WTC11 (cell line): ENCODE measurements around the gene TMBIM6. TPM values are rescaled to one million over a fixed set of nuclear protein-coding genes. Genes with fewer than 3 reads are reported as not detected.
"Not testable (repeated sequence)": the region's sequence is repeated elsewhere in the genome, so short reads cannot be mapped to it uniquely, and the experiment has no call there.

Source experiments
- ATAC-seq: fragments of 200-7000 bp; cut with Tn5 transposase; 2 replicates; pipeline ENCODE4 v1.10.0; 2021; ENCODE audit warnings: mild to moderate bottlenecking, moderate library complexity
- CTCF ChIA-PET: fragments of 300-600 bp; sonication (Branson Sonifier 250); formaldehyde crosslinking; loops from one replicate; lab custom pipeline; 2021; ENCODE audit warnings: antibody characterized with exemption; lab: Charles Lee
- POLR2A ChIA-PET: fragments of 350-600 bp; sonication (Branson Sonifier 250); formaldehyde crosslinking; loops from one replicate; lab custom pipeline; 2021; ENCODE audit warnings: antibody characterized with exemption; lab: Charles Lee
- DNase-seq: peaks from one replicate; pipeline ENCODE4 v3.0.0; 2021; ENCODE audit warnings: low spot score
- H3K27ac Mint-ChIP-seq: 2 replicates; pipeline ENCODE4 v1.8.0; 2021; ENCODE audit warnings: mixed read lengths
- H3K27me3 Mint-ChIP-seq: 2 replicates; pipeline ENCODE4 v1.8.0; 2021; ENCODE audit warnings: low read depth, mild to moderate bottlenecking, moderate library complexity, mixed read lengths
- H3K36me3 Mint-ChIP-seq: 2 replicates; pipeline ENCODE4 v1.8.0; 2021; ENCODE audit warnings: mixed read lengths
- H3K4me1 Mint-ChIP-seq: 2 replicates; pipeline ENCODE4 v1.8.0; 2022; ENCODE audit warnings: mixed read lengths
- H3K4me3 Mint-ChIP-seq: 2 replicates; pipeline ENCODE4 v1.8.0; 2021; ENCODE audit warnings: mild to moderate bottlenecking, moderate library complexity, mixed read lengths
- H3K9me3 Mint-ChIP-seq: 2 replicates; pipeline ENCODE4 v1.8.0; 2021; ENCODE audit warnings: mixed read lengths
- EMX1 ChIP-seq: fragments of 250-450 bp; sonication (Bioruptor Pico); IDR thresholded peaks from 2 replicates; pipeline ENCODE4 v1.8.0; 2021; ENCODE audit warnings: mild to moderate bottlenecking
- ETV6 ChIP-seq: sonication (generic); formaldehyde crosslinking; IDR thresholded peaks from 2 replicates; pipeline ENCODE4 v1.8.1; 2022; ENCODE audit warnings: mild to moderate bottlenecking, missing genetic modification reagents
- GABPB1 ChIP-seq: sonication (generic); formaldehyde crosslinking; IDR thresholded peaks from 2 replicates; pipeline ENCODE4 v1.8.1; 2023; ENCODE audit warnings: mild to moderate bottlenecking, missing genetic modification reagents
- JUN ChIP-seq: sonication (generic); formaldehyde crosslinking; IDR thresholded peaks from 2 replicates; pipeline ENCODE4 v1.8.0; 2023; ENCODE audit warnings: mild to moderate bottlenecking, missing genetic modification reagents
- KAT7 ChIP-seq: sonication (generic); formaldehyde crosslinking; IDR thresholded peaks from 2 replicates; pipeline ENCODE4 v1.8.1; 2023; ENCODE audit warnings: missing genetic modification reagents, mild to moderate bottlenecking, borderline replicate concordance
- NR1H2 ChIP-seq: sonication (generic); formaldehyde crosslinking; IDR thresholded peaks from 2 replicates; pipeline ENCODE4 v1.9.0; 2021; ENCODE audit warnings: mild to moderate bottlenecking, moderate library complexity, missing genetic modification reagents
- NR2C2 ChIP-seq: sonication (generic); formaldehyde crosslinking; IDR thresholded peaks from 2 replicates; pipeline ENCODE4 v1.8.0; 2022; ENCODE audit warnings: mild to moderate bottlenecking, missing genetic modification reagents
- NR3C1 ChIP-seq: sonication (generic); formaldehyde crosslinking; conservative IDR thresholded peaks from 2 replicates; pipeline ENCODE4 v1.8.1; 2023; ENCODE audit warnings: low read depth, mild to moderate bottlenecking, missing genetic modification reagents
- OVOL2 ChIP-seq: fragments of 250-450 bp; sonication (Bioruptor Pico); IDR thresholded peaks from 2 replicates; pipeline ENCODE4 v1.9.0; 2021; ENCODE audit warnings: mild to moderate bottlenecking, borderline replicate concordance
- RELA ChIP-seq: sonication (generic); formaldehyde crosslinking; IDR thresholded peaks from 2 replicates; pipeline ENCODE4 v1.8.1; 2022; ENCODE audit warnings: missing genetic modification reagents, mild to moderate bottlenecking, borderline replicate concordance
- TEAD1 ChIP-seq: sonication (generic); formaldehyde crosslinking; IDR thresholded peaks from 2 replicates; pipeline ENCODE4 v1.8.0; 2022; ENCODE audit warnings: mild to moderate bottlenecking, missing genetic modification reagents
- ZNF263 ChIP-seq: sonication (generic); formaldehyde crosslinking; IDR thresholded peaks from 2 replicates; pipeline ENCODE4 v1.8.1; 2022; ENCODE audit warnings: low read depth, mild to moderate bottlenecking, moderate library complexity, missing genetic modification reagents
- ZNF423 ChIP-seq: fragments of 250-450 bp; sonication (Bioruptor Pico); IDR thresholded peaks from 2 replicates; pipeline ENCODE4 v2.1.2; 2022; ENCODE audit warnings: mild to moderate bottlenecking, moderate library complexity
- total RNA-seq: library from RNA; stranded (reverse); gene quantifications from 3 replicates; pipeline ENCODE4 v1.2.3, GENCODE V29; 2021
- TF ChIP-seq, protein P1 (sequence below): sonication (generic); formaldehyde crosslinking; IDR thresholded peaks from 2 replicates; pipeline ENCODE4 v1.8.1; 2022; ENCODE audit warnings: mild to moderate bottlenecking, moderate library complexity, missing genetic modification reagents
- TF ChIP-seq, protein P2 (sequence below): fragments of 250-450 bp; sonication (Bioruptor Pico); IDR thresholded peaks from 2 replicates; pipeline ENCODE4 v1.9.0; 2021; ENCODE audit warnings: moderate library complexity, mild to moderate bottlenecking, inconsistent platforms, borderline replicate concordance
- TF ChIP-seq, protein P3 (sequence below): sonication (generic); formaldehyde crosslinking; IDR thresholded peaks from 2 replicates; pipeline ENCODE4 v1.8.1; 2023; ENCODE audit warnings: mild to moderate bottlenecking, missing genetic modification reagents
- TF ChIP-seq, protein P4 (sequence below): sonication (generic); formaldehyde crosslinking; IDR thresholded peaks from 2 replicates; pipeline ENCODE4 v1.8.0; 2022; ENCODE audit warnings: missing genetic modification reagents
- TF ChIP-seq, protein P5 (sequence below): sonication (generic); formaldehyde crosslinking; IDR thresholded peaks from 2 replicates; pipeline ENCODE4 v1.8.0; 2022; ENCODE audit warnings: mild to moderate bottlenecking, missing genetic modification reagents

Gene TMBIM6
- total RNA-seq, 1 experiment from 2014 or later: 402 TPM

DNA sequence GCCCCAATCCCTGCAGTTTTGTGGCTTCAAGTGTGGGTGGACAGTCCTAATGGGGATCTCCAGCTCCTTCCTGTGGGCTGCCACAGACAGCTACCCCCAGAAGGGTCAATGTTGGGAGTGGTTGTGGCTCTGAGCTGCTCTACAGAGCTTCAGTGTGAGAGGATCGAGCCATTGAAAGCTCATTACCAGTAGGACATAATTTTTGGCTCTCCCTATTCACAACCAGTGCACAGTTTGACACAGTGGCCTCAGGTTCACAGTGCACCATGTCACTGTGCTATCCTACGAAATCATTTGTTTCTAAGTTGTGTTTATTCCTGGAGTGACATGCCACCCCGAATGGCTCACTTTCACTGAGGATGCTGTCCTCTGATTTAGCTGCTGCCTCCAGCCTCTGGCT is 22.8 kb downstream of the TMBIM6 start (continued):
- TF ChIP-seq RELA (CRISPR knock-in tag) (no peak), OVOL2 (CRISPR knock-in tag) (no peak), ZNF423 (CRISPR knock-in tag) (no peak)

DNA sequence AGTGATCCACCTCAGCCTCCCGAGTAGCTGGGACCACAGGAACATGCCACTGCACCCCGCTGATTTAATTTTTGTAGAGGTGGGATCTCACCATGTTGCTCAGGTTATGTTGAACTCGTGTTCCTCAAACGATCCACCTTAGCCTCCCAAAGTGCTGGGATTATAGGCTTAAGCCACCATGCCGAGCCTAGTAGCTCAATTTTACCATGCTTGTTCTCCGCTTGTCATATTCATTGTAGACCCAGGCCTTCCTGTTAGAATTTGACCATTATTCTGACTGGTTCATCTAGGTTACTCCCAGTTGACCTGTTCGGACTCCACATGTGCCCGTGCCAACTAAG is 24.7 kb downstream of the TMBIM6 start:
- Mint-ChIP-seq H3K4me3 (no peak overlapping the region), H3K27me3 (no peaks in the 10 kb centered on the region), H3K4me1 (peaks cover 7% of the 10 kb centered on the region), H3K36me3 (peaks cover 38% of the 10 kb centered on the region), H3K27ac (peak overlapping the region; percentile 4; the same call in 1 of the 2 replicates), H3K9me3 (no peaks in the 10 kb centered on the region)
- ChIA-PET POLR2A (no interaction called here), CTCF (interaction anchor here (0.8 to 2.2 kb wide), 3 partner anchors 12 to 180 kb away, joined by 3 to 6 read pairs (median 6); partner anchors contain the start of gene TMBIM6)
- no peak for ATAC-seq
- DNase-seq: no peak
- TF ChIP-seq NR3C1 (CRISPR knock-in tag): no peak
- TF ChIP-seq, protein P1, sequence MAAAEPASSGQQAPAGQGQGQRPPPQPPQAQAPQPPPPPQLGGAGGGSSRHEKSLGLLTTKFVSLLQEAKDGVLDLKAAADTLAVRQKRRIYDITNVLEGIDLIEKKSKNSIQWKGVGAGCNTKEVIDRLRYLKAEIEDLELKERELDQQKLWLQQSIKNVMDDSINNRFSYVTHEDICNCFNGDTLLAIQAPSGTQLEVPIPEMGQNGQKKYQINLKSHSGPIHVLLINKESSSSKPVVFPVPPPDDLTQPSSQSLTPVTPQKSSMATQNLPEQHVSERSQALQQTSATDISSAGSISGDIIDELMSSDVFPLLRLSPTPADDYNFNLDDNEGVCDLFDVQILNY (CRISPR knock-in tag): no peak
- TF ChIP-seq TEAD1: no peak

DNA sequence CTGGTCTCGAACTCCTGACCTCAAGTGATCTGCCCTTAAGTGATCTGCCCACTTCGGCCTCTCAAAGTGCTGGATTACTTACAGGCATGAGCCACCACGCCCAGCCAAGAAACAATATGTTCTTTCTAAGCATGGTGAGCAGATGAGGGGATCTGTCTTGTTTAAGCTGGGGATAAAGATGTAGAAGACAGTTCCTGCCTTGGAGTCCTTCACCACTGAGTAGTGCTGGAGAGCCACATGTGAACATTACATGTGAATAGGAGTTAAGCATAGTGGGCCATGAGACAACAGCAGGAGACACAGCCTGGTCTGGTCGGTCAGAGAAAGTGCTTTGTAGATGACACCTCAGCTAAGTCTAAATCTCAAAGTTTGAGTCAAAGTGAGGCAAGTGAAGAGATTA is 26.0 kb downstream of the TMBIM6 start:
- DNase-seq (no peak), ATAC-seq (peak; percentile 51)
- peaks cover 7% of the 10 kb centered on the region for H3K4me1 Mint-ChIP-seq
- no peak overlapping the region for H3K4me3 Mint-ChIP-seq
- peak overlapping the region; percentile 41; the same call in 1 of the 2 replicates for H3K27ac Mint-ChIP-seq
- TF ChIP-seq, protein P2, sequence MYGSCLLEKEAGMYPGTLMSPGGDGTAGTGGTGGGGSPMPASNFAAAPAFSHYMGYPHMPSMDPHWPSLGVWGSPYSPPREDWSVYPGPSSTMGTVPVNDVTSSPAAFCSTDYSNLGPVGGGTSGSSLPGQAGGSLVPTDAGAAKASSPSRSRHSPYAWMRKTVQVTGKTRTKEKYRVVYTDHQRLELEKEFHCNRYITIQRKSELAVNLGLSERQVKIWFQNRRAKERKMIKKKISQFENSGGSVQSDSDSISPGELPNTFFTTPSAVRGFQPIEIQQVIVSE (CRISPR knock-in tag): no peak
- TF ChIP-seq EMX1 (CRISPR knock-in tag): 0 out of 2 replicates have a peak, but pooled peaks have one; percentile 42
- TF ChIP-seq ZNF263 (CRISPR knock-in tag): no peak
- no peak for TF ChIP-seq JUN (CRISPR knock-in tag)
- no peaks in the 10 kb centered on the region for H3K27me3 Mint-ChIP-seq
- no peaks in the 10 kb centered on the region for H3K9me3 Mint-ChIP-seq
- CTCF ChIA-PET: interaction anchor here (0.7 to 1.8 kb wide), 5 partner anchors 11 to 72 kb away, joined by 3 to 10 read pairs (median 5); partner anchors contain the start of gene TMBIM6
- peaks cover 25% of the 10 kb centered on the region for H3K36me3 Mint-ChIP-seq
- POLR2A ChIA-PET: interaction anchor here (0.7 kb wide), 1 partner anchor 1954 kb away, joined by 3 read pairs; no protein-coding TSS in a partner anchor

DNA sequence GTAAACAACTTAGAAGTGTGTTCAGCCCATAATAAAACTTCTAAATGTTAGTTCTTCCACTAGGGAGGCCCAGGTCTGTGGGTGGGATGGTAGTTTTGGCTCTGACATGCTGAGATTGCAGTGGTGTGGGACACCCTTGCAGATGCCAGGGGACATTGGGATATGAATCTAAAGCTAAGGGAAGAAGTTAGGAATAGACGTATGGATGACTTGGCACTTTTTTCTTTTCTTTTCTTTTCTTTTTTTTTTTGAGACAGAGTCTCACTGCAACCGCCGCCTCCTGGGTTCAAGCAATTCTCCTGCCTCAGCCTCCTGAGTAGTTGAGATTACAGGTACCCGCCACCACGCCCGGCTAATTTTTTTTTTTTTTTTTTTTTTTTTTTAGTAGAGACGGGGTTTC is 31.7 kb downstream of the TMBIM6 start:
- ATAC-seq, H3K9me3 Mint-ChIP-seq, DNase-seq, POLR2A ChIA-PET, H3K27me3 Mint-ChIP-seq, H3K4me3 Mint-ChIP-seq, H3K27ac Mint-ChIP-seq, H3K36me3 Mint-ChIP-seq: not testable (repeated sequence)
- peaks cover 13% of the 10 kb centered on the region for H3K4me1 Mint-ChIP-seq
- CTCF ChIA-PET: interaction anchor here (0.7 to 1.6 kb wide), 4 partner anchors 11 to 150 kb away, joined by 3 to 7 read pairs (median 4); partner anchors contain the start of gene PRPF40B

DNA sequence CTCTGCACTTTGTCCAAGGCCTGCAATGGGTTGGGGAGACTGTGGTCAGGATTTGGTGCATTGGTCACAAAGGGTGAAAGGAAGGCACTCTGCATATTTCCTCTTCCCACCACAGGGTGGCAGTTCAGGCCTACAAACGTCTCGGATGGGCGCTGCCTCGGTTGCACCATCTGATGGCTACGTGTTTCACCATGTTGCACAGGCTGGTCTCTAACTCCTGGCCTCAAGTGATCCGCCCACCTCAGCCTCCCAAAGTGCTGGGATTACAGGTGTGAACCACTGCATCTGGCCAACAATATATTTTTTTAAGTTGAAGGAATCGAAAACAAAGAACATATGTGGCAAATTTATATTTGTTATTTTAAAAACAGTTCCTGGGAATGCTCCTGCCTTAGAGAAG is 35.1 kb downstream of the TMBIM6 start:
- ChIA-PET CTCF (interaction anchor here (2.2 to 3.2 kb wide), 3 partner anchors 35 to 191 kb away, joined by 12 to 33 read pairs (median 13); partner anchors contain the start of genes NCKAP5L and TMBIM6), POLR2A (interaction anchor here (0.7 kb wide), 1 partner anchor 28 kb away, joined by 4 read pairs; no protein-coding TSS in a partner anchor)
- H3K9me3 Mint-ChIP-seq: no peaks in the 10 kb centered on the region
- H3K36me3 Mint-ChIP-seq: no peaks in the 10 kb centered on the region
- peaks cover 20% of the 10 kb centered on the region for H3K27me3 Mint-ChIP-seq
- peak; percentile 72 for DNase-seq
- H3K4me1 Mint-ChIP-seq: peaks cover 17% of the 10 kb centered on the region
- no peak overlapping the region for H3K27ac Mint-ChIP-seq
- no peak overlapping the region for H3K4me3 Mint-ChIP-seq
- peak; percentile 89 for ATAC-seq
- TF ChIP-seq NR1H2 (no peak), KAT7 (CRISPR knock-in tag) (no peak), ETV6 (CRISPR knock-in tag) (no peak), GABPB1 (peak; percentile 85), NR2C2 (CRISPR knock-in tag) (no peak)
- TF ChIP-seq, protein P3, sequence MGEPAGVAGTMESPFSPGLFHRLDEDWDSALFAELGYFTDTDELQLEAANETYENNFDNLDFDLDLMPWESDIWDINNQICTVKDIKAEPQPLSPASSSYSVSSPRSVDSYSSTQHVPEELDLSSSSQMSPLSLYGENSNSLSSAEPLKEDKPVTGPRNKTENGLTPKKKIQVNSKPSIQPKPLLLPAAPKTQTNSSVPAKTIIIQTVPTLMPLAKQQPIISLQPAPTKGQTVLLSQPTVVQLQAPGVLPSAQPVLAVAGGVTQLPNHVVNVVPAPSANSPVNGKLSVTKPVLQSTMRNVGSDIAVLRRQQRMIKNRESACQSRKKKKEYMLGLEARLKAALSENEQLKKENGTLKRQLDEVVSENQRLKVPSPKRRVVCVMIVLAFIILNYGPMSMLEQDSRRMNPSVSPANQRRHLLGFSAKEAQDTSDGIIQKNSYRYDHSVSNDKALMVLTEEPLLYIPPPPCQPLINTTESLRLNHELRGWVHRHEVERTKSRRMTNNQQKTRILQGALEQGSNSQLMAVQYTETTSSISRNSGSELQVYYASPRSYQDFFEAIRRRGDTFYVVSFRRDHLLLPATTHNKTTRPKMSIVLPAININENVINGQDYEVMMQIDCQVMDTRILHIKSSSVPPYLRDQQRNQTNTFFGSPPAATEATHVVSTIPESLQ (CRISPR knock-in tag): no peak
- TF ChIP-seq, protein P4, sequence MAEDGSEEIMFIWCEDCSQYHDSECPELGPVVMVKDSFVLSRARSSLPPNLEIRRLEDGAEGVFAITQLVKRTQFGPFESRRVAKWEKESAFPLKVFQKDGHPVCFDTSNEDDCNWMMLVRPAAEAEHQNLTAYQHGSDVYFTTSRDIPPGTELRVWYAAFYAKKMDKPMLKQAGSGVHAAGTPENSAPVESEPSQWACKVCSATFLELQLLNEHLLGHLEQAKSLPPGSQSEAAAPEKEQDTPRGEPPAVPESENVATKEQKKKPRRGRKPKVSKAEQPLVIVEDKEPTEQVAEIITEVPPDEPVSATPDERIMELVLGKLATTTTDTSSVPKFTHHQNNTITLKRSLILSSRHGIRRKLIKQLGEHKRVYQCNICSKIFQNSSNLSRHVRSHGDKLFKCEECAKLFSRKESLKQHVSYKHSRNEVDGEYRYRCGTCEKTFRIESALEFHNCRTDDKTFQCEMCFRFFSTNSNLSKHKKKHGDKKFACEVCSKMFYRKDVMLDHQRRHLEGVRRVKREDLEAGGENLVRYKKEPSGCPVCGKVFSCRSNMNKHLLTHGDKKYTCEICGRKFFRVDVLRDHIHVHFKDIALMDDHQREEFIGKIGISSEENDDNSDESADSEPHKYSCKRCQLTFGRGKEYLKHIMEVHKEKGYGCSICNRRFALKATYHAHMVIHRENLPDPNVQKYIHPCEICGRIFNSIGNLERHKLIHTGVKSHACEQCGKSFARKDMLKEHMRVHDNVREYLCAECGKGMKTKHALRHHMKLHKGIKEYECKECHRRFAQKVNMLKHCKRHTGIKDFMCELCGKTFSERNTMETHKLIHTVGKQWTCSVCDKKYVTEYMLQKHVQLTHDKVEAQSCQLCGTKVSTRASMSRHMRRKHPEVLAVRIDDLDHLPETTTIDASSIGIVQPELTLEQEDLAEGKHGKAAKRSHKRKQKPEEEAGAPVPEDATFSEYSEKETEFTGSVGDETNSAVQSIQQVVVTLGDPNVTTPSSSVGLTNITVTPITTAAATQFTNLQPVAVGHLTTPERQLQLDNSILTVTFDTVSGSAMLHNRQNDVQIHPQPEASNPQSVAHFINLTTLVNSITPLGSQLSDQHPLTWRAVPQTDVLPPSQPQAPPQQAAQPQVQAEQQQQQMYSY (CRISPR knock-in tag): no peak
- TF ChIP-seq, protein P5, sequence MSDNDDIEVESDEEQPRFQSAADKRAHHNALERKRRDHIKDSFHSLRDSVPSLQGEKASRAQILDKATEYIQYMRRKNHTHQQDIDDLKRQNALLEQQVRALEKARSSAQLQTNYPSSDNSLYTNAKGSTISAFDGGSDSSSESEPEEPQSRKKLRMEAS (CRISPR knock-in tag): no peak
